DMS153 treated with DMSO at 0.1 percent for 48 hours (cell line): ENCODE data around the gene CFHR4.
A peak's percentile ranks its signal among the peaks of the same experiment; 100 is the strongest.
"Not testable (repeated sequence)": the region's sequence is repeated elsewhere in the genome, so short reads cannot be mapped to it uniquely, and the experiment has no call there.

Source experiments
- DNase-seq: peaks from one replicate; lab custom pipeline; 2025; ENCODE audit not compliant: unreplicated experiment; lab: John Stamatoyannopoulos, UW

CFHR4 gene

DNA sequence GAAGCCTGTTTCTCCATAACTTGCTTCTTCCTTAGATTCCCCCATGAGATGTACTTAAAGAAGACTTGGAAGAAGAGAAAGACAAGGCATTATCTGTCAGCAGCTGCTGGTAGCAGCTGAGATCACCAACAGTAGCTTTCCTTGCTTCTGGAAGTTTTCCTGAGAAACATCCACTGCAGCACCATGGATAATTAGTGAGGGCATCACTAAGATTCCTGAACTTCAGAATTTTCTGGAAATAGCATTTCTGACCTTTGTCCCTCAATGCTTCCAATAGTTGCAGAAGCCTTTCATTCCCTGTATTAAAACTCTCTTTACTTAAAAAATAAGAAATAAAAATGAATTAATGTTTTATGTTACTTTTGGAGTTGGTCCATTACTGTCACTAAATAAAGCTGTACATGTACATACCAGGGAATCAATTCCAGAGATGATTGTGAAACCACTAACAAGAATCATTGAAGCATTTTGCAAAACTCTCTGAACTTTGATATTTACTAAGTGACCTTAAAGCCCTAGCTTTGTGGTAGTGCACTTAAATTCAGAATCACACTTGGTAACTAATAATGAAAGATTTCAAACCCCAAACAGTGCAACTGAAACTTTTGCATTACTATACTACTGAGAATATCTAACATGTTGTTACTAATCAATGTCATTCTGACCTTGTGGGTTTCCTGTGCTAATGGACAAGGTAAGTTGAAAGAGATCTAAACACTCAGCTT lies at the start of gene CFHR4:
Gene CFHR4 (plus strand): TSS at position 538 of the 725 bp plus-strand sequence. CDS start 99 bp downstream, at position 637.
- no peak for DNase-seq

DNA sequence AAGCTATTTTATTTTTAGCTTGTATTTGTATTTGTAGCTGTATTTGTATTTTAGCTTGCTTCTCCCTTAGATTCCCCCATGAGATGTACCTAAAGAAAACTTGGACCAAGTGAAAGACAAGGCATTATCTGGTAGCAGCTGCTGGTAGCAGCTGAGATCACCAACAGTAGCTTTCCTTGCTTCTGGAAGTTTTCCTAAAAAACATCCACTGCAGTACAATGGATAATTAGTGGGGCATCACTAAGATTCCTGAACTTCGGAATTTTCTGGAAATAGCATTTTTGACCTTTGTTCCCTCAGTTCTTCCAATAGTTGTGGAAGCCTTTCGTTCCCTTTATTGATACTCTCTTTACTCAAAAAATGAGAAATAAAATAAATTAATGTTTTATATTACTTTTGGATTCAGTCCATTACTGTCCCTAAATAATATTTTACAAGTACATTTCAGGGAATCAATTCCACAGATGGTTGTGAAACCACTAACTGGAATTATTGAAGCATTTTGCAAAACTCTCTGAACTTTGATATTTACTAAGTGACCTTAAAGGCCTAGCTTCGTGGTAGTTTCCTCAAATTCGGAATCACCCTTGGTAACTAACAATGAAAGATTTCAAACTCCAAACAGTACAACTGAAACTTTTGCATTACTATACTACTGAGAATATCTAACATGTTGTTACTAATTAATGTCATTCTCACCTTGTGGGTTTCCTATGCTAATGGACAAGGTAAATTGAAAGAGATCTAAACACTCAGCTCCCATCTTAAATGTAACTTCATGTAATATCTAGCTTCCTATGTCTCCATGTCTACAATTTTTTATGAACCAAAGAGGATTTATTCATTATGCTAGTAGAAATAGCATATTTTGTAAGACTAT lies 38.0 kb upstream of the CFHR4 start:
- not testable (repeated sequence) for DNase-seq

GRCh38 chr1:196856053-196856452 lies 31.8 kb upstream of the CFHR4 start:
- DNase-seq: no peak

GRCh38 chr1:196857188-196857587 lies 30.7 kb upstream of the CFHR4 start:
- no peak for DNase-seq

DNA sequence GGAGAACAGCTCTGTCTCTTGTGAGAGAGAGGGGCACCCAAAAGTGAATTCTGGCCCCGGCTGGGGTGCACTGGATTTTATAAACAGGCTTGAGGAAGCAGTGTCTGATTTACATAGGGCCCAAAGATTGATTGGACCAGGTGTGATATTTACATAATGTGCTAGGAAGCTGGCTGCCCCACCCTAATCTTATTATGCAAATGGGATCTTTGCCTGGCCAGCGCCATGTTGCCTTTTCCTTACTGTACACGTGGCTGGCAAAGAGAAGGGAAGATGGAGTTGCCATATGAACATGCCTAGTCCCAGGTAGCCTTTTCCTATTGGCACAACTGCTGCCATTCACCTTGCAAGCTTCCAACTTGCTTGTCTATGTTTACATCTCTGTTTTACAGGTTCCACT lies 29.0 kb upstream of the CFHR4 start:
- DNase-seq: no peak

- DNase-seq: no peak
These were observed 27.4 kb upstream of the CFHR4 start for GRCh38 chr1:196860323-196860884.

DNA sequence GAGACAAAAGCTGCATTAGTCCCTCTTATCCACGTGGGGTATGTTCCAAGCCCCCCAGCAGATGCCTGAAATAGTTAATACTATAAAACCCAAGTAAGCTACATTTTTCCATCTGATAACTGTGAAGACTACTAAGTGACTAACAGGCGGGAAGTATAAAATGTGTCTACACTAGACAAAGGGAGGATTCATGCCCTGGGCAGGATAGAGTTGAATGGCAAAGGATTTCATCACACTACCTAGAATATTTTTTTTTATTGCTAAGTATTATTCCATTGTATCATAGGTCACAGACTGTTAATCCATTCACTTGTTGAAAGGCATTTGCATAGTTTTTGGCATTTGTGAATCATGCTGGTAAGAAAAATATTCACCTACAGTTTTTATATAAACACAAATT lies 26.4 kb upstream of the CFHR4 start:
- DNase-seq: no peak

- DNase-seq: no peak
These were observed 20.9 kb upstream of the CFHR4 start for GRCh38 chr1:196866974-196867373.

DNA sequence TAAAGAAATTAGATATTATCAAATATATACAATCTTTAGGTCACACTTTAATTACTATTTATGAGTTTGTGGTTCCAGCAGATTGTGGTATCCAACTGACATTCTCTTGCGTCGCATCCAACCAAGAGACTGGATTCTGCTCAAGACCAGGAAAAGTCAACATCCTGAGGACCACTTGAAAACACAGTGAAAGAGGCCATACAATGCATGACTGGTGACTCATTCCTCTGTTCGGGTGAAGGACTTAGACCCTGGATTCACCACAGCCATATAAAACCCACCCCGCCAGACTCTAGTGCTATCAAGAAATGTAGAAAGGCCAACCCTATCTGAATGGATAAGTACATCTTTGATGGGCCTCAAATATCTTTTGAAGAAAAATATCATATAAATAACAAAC lies 14.5 kb upstream of the CFHR4 start:
- DNase-seq: peak; percentile 26

DNA sequence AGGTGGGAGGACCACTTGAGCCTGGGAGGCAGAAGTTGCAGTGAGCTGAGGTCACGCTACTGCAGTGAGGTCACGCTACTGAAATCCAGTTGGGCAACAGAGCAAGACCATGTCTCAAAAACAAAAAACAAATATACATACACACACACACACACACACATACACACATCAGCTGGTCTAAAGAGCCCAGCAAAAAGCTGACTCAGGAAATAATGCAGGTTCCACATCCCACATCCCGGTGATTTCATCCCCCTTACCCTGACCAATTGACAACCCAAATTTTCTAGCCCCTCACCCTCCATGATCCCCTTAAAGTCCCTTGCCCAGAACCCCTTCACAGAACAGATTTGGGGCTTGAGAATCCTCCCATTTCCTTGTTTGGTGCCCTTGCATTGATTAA lies 11.9 kb upstream of the CFHR4 start:
- DNase-seq: no peak

DNA sequence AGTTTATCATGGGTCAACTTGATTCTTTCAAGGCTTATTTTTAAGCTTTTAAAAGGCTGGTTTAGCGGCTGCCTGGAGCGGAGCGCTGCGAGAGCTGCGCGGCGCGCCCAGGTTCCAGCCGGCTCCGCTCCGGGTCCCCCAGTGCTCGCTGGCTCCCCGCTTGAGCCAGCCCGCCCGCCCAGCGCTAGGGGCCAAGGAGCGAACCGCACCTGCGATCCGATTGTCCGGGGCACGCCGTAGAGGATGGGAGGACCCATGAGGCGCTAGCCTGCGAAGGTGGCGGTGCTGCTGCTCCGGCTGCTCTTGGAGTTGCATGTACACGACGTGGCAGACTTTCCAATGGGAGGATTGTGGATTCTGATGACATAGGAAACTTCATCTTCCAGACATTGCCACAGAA lies 9.9 kb upstream of the CFHR4 start:
- DNase-seq: no peak

GRCh38 chr1:196886560-196886959 lies 1.3 kb upstream of the CFHR4 start:
- DNase-seq: not testable (repeated sequence)

DNA sequence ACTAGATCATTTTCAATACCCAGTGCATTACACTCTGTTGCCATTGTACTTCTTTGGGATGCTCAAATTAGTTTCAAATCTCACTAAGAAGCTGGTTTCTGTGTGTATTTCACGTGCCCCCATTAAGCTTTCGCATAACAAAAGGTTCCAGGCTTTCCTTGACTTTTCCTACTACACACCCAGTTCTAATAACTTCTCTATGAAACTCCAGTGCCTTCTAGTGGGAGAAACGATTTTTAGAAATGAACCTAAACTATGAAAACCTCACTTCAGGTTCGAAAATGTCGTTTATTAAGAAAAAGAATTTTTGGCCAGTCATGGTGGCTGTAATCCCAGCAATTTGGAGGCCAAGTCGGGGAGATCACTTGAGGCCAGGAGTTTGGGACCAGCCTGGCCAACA lies 2.8 kb downstream of the CFHR4 start:
- no peak for DNase-seq

DNA sequence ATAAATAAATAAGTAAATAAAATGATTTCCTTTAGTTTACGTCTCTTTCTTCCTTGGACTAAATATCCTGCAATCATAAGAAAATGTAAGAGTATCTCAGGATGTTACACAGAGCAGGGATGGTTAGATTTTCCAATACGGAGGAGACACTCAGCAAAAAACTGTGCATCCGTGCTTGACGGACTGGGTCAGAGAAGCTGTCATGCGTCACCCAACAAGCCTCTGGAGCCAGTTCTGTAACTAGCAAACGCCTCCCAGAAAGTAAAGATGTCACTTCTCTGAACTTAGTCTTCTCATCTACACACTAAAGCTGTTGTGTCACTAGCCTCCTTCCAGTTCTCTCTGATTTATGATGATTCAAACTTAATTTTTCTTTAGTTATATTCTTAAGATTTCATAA lies 3.4 kb downstream of the CFHR4 start:
- no peak for DNase-seq

- no peak for DNase-seq
These were observed 8.5 kb downstream of the CFHR4 start for GRCh38 chr1:196896355-196896754.

DNA sequence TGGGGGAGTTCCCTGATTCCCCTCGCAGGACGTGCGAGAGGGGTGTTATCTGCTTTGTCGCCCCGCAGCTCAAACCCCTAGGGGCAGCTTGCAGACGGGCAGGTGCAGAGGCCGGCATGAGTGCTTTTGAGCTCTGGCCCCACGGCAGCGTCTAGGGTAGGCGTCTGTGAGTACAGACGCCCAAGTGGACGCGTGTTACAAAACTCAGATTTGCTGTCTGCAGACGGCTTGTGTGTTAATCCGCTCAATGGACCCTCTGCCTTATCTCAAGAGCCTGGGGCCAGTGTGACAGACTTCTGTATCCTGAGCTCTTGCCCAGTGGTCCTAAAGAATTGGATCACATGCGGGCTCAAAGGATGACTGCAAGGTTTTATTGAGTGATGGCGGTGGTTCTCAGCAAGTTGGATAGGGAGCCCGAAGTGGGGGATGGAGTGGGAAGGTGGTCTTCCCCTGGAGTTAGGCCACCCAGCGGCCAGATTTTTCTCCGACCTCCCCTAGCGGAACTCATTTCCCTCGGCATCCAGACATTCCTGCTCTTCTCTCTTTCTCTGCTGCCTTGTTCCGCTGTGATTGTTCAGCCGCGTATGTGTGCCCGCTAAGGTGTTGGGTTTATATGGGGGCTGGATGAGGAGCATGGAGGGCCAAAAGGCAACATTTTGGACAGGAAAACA lies 9.4 kb downstream of the CFHR4 start:
- DNase-seq: no peak

- no peak for DNase-seq
These were observed 14.5 kb downstream of the CFHR4 start for GRCh38 chr1:196902344-196902743.

DNA sequence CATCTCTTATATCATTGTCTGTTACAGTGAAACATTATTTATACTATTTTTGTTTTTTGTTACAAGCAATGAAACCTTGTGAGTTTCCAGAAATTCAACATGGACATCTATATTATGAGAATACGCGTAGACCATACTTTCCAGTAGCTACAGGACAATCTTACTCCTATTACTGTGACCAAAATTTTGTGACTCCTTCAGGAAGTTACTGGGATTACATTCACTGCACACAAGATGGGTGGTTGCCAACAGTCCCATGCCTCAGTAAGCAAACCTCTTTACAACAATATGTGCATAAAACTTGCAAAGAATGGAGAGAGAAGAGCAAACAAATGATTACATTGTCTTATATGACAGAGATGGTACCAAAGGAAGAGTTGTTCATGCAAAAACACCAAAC lies 22.4 kb downstream of the CFHR4 start:
- no peak for DNase-seq

DNA sequence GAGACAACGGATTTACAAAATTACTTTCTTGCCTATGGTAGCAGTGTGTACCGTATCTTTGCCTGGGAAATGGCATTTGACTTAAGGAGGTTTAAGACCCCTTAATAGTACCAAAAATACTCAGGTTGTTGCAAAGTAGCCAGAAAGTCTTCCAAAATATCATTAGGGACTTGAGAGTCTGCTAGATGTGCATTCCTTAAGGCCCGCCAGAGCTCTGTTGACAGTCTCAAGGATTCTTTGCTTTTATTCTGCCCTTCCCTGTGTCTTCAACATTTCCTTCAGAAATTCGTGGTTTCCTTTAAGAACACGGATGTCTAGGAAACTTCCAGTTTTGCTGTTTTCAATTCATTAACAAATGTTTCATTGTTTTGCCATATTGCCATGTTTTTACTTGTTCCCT lies 24.4 kb downstream of the CFHR4 start:
- DNase-seq: not testable (repeated sequence)

DNA sequence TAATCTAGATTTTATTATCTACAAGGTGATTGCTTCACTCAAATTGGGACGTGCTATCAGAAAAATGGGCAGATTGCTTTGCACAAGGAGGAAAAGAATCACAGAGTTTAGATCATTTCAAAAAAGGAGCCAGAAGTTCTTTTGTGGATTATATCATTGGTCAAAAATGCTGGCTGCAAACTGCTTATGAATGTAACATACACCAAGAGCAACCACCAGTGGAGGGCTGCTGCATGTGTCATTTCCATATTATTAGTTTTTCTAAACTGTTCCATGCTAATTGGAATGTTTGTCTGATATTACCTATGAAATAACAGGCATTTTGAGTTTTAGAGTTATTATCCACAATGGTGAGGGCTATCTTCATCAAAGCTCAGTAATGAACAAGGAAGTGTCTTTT lies 39.0 kb downstream of the CFHR4 start:
- not testable (repeated sequence) for DNase-seq

- not testable (repeated sequence) for DNase-seq
These were observed 45.0 kb downstream of the CFHR4 start for GRCh38 chr1:196932853-196933252.
